Measurements from ENCODE around the gene TMPRSS11D. TPM values are rescaled to one million over a fixed set of nuclear protein-coding genes. Genes with fewer than 3 reads are reported as not detected.

Gene TMPRSS11D
- polyA plus RNA-seq, 1 donor from 2014 or later = not detected

DNA sequence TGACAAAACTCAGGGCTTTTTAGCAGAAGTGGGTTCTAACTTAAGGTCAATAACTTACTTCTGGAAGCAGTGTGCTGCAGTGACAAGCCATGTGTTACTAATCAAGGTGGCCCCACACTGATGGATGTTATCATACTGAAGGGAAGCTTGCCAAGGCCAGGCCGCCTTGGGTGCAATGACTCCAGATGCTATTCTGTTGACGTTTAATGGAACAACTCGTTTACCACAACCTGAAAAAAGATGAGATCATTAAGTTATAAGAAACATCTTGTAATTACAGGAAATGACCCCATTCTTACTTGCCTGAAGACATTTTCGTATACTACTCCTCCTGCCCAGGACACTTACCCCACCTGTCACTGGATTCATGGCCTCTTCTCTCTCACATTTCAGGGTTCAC is 38.9 kb upstream of the TMPRSS11D start:
- H3K27me3 ChIP-seq (ENCODE audit: insufficient read depth, low read depth, low read length) = no peaks in the 10 kb centered on the region
- H3F3A ChIP-seq (ENCODE audit: insufficient read depth, low read length, poor library complexity, severe bottlenecking) = no peaks in the 10 kb centered on the region
- H3K9me3 ChIP-seq (ENCODE audit: low read length) = no peaks in the 10 kb centered on the region
- no peak overlapping the region for H3K4me2 ChIP-seq (ENCODE audit: low read length)
- H2AFZ ChIP-seq (ENCODE audit: low read depth, low read length) = no peak overlapping the region
- TF ChIP-seq POLR2AphosphoS5 (IDR thresholded peaks at IDR 0.05) = no peak
- no peak for TF ChIP-seq EP300 (conservative IDR thresholded peaks at IDR 0.05; ENCODE audit: poor library complexity, severe bottlenecking)
- TF ChIP-seq TAF1 (IDR thresholded peaks at IDR 0.05; ENCODE audit: low read depth) = no peak
- TF ChIP-seq, protein P1, sequence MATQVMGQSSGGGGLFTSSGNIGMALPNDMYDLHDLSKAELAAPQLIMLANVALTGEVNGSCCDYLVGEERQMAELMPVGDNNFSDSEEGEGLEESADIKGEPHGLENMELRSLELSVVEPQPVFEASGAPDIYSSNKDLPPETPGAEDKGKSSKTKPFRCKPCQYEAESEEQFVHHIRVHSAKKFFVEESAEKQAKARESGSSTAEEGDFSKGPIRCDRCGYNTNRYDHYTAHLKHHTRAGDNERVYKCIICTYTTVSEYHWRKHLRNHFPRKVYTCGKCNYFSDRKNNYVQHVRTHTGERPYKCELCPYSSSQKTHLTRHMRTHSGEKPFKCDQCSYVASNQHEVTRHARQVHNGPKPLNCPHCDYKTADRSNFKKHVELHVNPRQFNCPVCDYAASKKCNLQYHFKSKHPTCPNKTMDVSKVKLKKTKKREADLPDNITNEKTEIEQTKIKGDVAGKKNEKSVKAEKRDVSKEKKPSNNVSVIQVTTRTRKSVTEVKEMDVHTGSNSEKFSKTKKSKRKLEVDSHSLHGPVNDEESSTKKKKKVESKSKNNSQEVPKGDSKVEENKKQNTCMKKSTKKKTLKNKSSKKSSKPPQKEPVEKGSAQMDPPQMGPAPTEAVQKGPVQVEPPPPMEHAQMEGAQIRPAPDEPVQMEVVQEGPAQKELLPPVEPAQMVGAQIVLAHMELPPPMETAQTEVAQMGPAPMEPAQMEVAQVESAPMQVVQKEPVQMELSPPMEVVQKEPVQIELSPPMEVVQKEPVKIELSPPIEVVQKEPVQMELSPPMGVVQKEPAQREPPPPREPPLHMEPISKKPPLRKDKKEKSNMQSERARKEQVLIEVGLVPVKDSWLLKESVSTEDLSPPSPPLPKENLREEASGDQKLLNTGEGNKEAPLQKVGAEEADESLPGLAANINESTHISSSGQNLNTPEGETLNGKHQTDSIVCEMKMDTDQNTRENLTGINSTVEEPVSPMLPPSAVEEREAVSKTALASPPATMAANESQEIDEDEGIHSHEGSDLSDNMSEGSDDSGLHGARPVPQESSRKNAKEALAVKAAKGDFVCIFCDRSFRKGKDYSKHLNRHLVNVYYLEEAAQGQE (IDR thresholded peaks at IDR 0.05; ENCODE audit: borderline replicate concordance) = no peak
- TF ChIP-seq, protein P2, sequence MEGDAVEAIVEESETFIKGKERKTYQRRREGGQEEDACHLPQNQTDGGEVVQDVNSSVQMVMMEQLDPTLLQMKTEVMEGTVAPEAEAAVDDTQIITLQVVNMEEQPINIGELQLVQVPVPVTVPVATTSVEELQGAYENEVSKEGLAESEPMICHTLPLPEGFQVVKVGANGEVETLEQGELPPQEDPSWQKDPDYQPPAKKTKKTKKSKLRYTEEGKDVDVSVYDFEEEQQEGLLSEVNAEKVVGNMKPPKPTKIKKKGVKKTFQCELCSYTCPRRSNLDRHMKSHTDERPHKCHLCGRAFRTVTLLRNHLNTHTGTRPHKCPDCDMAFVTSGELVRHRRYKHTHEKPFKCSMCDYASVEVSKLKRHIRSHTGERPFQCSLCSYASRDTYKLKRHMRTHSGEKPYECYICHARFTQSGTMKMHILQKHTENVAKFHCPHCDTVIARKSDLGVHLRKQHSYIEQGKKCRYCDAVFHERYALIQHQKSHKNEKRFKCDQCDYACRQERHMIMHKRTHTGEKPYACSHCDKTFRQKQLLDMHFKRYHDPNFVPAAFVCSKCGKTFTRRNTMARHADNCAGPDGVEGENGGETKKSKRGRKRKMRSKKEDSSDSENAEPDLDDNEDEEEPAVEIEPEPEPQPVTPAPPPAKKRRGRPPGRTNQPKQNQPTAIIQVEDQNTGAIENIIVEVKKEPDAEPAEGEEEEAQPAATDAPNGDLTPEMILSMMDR (IDR thresholded peaks at IDR 0.05; ENCODE audit: poor library complexity, severe bottlenecking) = no peak
- TF ChIP-seq RAD21 (conservative IDR thresholded peaks at IDR 0.05) = no peak
- TF ChIP-seq EZH2 (IDR thresholded peaks at IDR 0.05; ENCODE audit: borderline replicate concordance, insufficient read depth, low read length, poor library complexity, severe bottlenecking) = no peak
- no peak for TF ChIP-seq SMC3 (conservative IDR thresholded peaks at IDR 0.05; ENCODE audit: poor library complexity)
- no peak for TF ChIP-seq MXI1 (conservative IDR thresholded peaks at IDR 0.05; ENCODE audit: poor library complexity, severe bottlenecking)
- H3K79me2 ChIP-seq (replicated peaks; ENCODE audit: insufficient read depth, low read length) = no peaks in the 10 kb centered on the region
- H4K20me1 ChIP-seq (ENCODE audit: insufficient read depth) = no peaks in the 10 kb centered on the region
- no peak overlapping the region for H3K27ac ChIP-seq (ENCODE audit: low read length)
- no peaks in the 10 kb centered on the region for H3K9me2 ChIP-seq (ENCODE audit: insufficient read depth, low read length)
- no peak overlapping the region for H3K4me3 ChIP-seq (ENCODE audit: low read length)
- no peaks in the 10 kb centered on the region for H3K36me3 ChIP-seq (ENCODE audit: insufficient read depth, low read length)
- no peak overlapping the region for H3K9ac ChIP-seq (ENCODE audit: low read length)

DNA sequence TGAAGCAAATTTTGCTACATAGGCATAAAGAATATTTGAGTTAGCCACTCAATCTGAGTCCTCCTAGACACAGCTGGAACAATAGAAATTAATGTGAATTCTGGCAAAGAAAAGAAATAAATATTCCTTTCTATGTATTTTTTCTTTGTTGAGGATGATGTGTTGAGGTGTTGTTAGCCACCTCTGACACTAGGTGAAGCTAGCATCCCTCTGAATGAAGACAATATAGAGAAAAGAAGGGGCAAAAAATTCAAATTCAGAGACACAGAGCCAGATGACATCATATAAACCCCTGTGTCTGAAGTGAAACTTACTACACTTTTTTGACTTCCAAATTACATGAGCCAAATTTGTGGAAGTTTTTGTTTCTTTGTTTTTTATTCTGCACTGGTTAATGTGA is 34.6 kb upstream of the TMPRSS11D start:
- Histone ChIP-seq H3K9ac (ENCODE audit: low read length) (no peak overlapping the region), H3K79me2 (replicated peaks; ENCODE audit: insufficient read depth, low read length) (no peaks in the 10 kb centered on the region)

More for the DNA sequence above, 34.6 kb upstream of the TMPRSS11D start:
- no peak overlapping the region for H3K4me3 ChIP-seq (ENCODE audit: low read length)
- H3K4me2 ChIP-seq (ENCODE audit: low read length) = no peak overlapping the region
- H3K36me3 ChIP-seq (ENCODE audit: insufficient read depth, low read length) = no peaks in the 10 kb centered on the region
- H2AFZ ChIP-seq (ENCODE audit: low read depth, low read length) = no peak overlapping the region
- no peak overlapping the region for H3K27ac ChIP-seq (ENCODE audit: low read length)
- H3F3A ChIP-seq (ENCODE audit: insufficient read depth, low read length, poor library complexity, severe bottlenecking) = no peaks in the 10 kb centered on the region
- no peaks in the 10 kb centered on the region for H3K27me3 ChIP-seq (ENCODE audit: insufficient read depth, low read depth, low read length)
- no peaks in the 10 kb centered on the region for H4K20me1 ChIP-seq (ENCODE audit: insufficient read depth)
- no peaks in the 10 kb centered on the region for H3K9me2 ChIP-seq (ENCODE audit: insufficient read depth, low read length)
- TF ChIP-seq SMC3 (conservative IDR thresholded peaks at IDR 0.05; ENCODE audit: poor library complexity) = peak; percentile 58
- no peak for TF ChIP-seq TAF1 (IDR thresholded peaks at IDR 0.05; ENCODE audit: low read depth)
- TF ChIP-seq, protein P1 (IDR thresholded peaks at IDR 0.05; ENCODE audit: borderline replicate concordance) = no peak
- TF ChIP-seq, protein P2 (IDR thresholded peaks at IDR 0.05; ENCODE audit: poor library complexity, severe bottlenecking) = peak; percentile 62
- no peak for TF ChIP-seq MXI1 (conservative IDR thresholded peaks at IDR 0.05; ENCODE audit: poor library complexity, severe bottlenecking)
- peak; percentile 67 for TF ChIP-seq RAD21 (conservative IDR thresholded peaks at IDR 0.05)
- TF ChIP-seq EZH2 (IDR thresholded peaks at IDR 0.05; ENCODE audit: borderline replicate concordance, insufficient read depth, low read length, poor library complexity, severe bottlenecking) = no peak
- TF ChIP-seq EP300 (conservative IDR thresholded peaks at IDR 0.05; ENCODE audit: poor library complexity, severe bottlenecking) = no peak
- TF ChIP-seq POLR2AphosphoS5 (IDR thresholded peaks at IDR 0.05) = no peak
- no peaks in the 10 kb centered on the region for H3K9me3 ChIP-seq (ENCODE audit: low read length)
